GM21619 (cell line): ENCODE measurements around the gene SIMC1.
A peak's percentile ranks its signal among the peaks of the same experiment; 100 is the strongest.
"Not testable (repeated sequence)": the region's sequence is repeated elsewhere in the genome, so short reads cannot be mapped to it uniquely, and the experiment has no call there.

Experiments
- ATAC-seq: cut with Tn5 transposase; IDR thresholded peaks from one replicate; pipeline ENCODE4 v1.9.1; 2021; ENCODE audit not compliant: unreplicated experiment

The SIMC1 gene

DNA sequence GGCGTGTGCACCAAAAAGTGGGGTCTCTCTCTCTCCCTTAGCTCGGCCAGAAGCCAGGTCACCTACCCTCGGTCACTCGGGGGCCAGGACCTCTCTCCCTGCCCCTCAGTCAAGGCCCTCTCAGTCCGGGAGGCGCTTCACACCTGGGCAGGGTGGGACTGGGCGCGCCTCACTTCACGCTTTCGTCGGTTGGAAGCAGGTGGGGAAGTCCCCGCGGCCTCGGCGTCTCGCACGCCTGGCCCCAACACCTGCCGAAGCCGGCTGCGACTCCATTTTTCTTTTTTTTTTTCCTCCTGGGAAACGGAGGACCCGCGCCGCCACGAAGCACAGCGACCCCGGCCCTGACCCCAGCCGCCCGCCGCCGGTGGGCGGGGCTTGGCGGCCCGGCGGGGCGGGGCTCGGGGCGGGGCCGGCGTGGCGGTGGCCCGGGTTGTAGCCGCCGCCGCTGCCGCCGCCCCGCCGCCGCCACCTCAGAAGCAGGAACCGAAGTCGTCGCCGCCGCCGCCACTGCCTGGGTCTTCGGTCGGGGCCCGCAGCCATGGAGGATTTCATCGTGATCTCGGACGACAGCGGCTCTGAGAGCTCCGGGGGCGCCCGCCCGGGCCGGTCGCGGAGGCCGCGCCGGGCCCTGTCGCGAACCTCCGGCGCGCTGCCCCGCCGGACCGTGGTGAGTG lies at the start of gene SIMC1:
Gene SIMC1, plus strand, starts transcription at position 454 of the 674 bp plus-strand sequence. Its CDS starts 85 bp downstream, at position 539.
- ATAC-seq: peak; percentile 63

DNA sequence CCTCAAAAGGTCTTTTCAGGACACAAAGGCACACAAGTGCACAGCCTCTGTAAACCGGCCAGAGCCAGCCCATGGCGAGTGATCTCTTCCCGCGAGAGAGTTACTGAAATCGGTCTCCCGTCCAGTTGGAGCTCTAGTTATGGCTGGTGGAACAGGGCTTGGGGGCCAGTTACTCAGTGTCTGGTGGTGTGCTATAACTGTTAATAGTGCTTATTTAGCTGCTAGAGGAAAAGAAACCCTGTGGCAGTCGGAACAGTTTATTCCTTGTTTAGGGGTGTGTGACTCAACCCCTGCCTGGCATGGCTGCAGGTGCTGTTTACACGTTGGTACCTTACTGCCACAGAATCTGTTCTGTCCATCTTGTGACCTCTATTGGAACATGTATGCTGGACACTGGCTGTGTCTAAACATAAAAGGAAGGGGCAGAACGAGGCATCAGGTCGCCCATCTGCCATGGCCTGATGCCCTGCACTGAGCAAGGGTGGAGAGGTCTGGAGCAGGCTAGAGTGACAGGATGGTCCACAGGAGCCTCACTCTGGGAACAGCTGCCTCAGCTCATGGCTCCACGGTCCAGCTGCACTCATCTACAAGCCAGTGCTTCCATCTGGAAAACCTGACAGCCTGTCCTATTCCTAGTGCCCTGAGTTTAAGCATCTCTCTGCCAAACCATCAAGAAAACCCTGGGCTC lies 49.6 kb upstream of the SIMC1 start:
- ATAC-seq: no peak

GRCh38 chr5:176189857-176190256 lies 48.4 kb upstream of the SIMC1 start:
- ATAC-seq: no peak

GRCh38 chr5:176190886-176191755 lies 47.1 kb upstream of the SIMC1 start:
- no peak for ATAC-seq

DNA sequence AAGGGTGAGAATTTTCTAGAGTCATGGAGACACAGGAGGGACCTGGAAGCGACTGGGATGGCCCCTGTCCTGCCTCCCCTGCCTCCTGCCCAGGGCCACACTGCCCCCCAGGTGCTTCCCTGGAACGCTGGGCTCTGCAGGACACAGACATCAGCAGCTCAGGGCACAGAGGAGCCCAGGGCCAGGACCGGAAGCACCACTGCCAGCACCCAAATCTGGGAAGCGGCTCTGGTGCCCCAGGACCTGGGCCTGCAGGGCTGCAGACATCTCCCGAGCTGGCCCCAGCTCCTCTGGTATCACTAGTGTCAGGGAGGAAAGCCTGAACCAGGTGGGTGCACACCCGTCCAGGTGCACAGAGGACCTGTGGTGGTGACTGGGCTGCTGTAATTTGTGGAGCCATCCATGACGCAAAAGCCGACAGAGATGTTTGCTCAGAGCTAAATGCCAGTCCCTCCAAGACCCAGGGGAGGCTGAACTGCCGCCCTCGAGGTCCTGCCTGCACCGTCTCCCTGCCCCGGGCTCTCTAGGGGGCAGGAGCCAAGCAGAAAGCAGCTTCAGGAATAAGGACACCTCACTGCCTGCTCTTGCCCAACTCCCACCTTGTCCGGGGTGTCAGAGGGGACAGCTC lies 46.0 kb upstream of the SIMC1 start:
- no peak for ATAC-seq

DNA sequence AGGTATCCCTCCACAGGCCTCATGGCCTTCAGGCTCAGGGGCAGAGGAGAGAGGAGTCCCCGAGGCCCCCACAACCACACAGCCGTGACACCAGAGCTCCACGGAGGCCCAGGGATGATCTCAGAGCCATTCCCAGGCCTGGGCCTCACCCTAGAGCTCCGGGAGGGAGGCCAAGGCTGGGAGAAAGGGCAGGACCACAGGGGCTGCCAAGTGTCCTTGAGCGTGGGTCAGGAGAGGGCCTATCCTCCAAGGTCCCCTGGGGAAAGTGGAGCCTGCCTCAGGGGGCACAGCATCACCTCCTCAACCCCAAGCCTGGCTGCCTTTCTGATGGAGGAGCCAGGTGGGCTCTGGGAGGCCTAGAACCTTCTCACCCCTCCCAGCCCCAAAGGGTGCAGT lies 45.5 kb upstream of the SIMC1 start:
- not testable (repeated sequence) for ATAC-seq

DNA sequence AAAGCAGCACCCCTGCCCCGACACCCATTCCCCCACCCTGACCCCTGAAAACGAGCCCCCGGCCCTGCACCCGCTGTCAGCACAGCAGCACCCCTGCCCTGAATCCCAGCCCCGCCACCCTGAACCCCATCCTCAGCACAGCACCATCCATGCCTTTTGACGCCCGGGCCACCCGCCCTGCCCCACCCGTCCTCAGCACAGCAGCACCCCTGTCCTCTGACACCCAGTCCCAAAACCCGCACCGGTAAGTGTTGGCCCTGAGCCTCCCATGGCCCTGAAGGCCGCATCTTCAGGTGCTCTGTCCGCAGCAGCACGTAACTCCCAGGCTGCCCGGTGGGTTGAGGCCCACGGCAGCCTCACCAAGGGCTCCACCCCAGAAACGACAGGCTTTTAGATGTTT lies 44.6 kb upstream of the SIMC1 start:
- ATAC-seq: not testable (repeated sequence)

- not testable (repeated sequence) for ATAC-seq
These were observed 43.8 kb upstream of the SIMC1 start for GRCh38 chr5:176194238-176195083.

DNA sequence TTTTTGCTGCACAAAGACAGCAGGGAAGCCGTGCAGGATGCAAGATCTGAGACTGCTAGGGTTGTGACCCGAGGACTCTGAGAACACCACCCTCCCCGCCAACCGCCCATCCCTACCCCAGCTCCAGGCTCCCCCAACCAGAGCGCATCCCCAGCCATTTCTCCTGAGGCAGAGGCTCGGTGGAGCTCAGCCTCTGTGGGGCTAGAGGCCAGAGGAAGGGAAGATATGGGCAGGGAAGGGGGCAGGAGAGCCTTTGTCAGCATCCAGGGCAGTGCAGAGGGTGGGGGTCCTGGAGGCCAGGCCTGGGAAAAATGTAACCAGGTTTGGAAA lies 43.2 kb upstream of the SIMC1 start:
- ATAC-seq: not testable (repeated sequence)

DNA sequence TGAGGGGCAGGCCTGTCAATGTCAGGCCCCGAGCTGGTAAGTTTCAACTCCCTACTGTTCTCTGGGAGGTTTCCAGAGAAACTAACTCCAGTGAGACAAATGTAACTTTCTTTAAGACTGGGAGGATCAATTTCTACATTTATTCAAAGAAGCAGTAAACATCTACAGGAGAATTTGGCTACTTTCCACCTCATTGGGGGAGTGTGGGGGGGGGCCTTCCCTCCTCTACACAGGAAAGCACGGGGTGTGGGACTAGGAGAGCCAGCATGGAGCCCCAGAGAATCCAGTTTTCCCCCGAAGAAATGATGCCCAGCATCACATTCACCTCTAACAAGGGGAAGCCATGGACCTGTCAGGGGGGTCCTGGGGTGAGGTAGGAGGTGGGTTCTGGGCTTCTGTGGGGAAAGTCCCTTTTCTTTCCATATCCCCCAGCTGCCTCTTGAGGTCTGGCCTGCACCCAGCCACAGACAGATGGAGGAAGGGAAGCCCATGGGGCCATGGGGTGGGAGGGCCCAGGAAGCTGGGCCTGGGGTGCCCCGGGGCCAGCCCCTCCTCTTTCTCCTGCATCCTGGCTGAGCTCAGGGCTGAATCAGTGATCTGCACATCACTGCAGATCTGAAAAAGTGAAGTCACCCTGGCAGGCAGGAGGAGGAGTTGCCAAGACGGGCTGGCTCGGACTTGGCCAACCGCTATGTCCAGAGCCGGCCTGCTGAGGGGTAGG lies 42.6 kb upstream of the SIMC1 start:
- ATAC-seq: not testable (repeated sequence)

DNA sequence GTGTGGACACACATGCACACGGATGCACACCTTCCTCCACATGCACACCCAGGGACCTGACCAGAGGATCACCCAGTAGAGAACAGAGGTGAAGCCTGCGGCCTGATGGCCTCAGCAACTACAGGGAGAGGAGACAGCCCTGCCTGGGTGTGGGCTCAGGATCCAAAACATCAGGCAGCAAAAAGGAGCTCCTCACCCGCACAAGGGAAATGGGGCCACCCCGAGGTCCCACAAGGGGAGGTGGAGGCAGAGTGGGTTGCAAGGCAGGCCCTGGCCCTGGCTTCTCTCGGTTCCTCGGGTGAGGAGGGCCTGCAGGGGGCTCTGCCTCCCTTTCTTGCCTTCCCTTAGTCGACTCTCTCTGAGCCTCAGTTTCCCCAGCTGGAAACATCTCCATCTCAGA lies 41.4 kb upstream of the SIMC1 start:
- ATAC-seq: not testable (repeated sequence)

GRCh38 chr5:176197234-176197858 lies 40.9 kb upstream of the SIMC1 start:
- not testable (repeated sequence) for ATAC-seq

DNA sequence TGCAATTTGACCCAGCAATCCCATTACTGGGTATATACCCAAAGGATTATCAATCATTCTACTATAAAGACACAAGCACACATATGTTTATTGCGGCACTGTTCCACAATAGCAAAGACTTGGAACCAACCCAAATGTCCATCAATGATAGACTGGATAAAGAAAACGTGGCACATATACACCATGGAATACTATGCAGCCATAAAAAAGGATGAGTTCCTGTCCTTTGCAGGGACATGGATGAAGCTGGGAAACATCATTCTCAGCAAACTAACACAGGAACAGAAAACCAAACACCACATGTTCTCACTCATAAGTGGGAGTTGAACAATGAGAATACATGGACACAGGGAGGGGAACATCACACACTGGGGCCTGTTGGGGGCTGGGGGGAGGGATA lies 39.9 kb upstream of the SIMC1 start:
- ATAC-seq: not testable (repeated sequence)

DNA sequence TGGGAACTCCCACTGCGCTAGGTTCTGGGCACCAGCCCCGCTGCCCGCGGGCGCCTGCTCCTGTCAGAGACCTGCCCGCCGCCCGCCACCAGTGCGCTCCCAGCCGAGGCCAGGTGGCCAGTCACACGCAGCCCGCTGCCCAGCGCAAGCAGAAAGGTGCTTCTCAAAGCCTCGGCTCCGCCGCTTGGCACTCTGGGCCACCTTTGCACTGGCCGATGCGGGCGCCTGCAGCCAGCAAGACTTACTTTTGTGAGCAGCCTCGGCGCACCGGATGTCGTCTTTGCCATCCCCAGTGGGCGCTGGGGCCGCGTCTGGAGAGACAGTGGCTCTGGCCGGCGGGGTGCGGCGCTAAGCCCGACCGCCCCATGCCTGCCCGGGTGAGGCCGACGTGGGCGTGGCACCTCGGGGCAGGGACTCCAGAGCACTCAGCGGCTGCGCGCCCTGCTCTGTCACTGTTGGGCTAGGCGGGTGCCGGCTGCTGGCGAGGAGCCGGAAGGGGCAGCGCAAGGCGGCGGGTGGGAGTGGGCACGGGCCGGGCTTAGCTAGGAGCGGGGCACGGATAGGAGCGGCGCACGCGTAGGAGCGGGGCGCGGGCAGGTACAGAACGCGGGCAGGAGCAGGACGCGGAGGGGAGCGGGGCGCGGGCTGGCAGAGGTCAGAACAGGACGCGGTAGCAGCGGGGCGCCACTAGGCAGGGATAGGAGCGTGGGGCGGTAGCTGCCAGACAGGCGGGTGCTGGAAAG lies 39.1 kb upstream of the SIMC1 start:
- not testable (repeated sequence) for ATAC-seq

DNA sequence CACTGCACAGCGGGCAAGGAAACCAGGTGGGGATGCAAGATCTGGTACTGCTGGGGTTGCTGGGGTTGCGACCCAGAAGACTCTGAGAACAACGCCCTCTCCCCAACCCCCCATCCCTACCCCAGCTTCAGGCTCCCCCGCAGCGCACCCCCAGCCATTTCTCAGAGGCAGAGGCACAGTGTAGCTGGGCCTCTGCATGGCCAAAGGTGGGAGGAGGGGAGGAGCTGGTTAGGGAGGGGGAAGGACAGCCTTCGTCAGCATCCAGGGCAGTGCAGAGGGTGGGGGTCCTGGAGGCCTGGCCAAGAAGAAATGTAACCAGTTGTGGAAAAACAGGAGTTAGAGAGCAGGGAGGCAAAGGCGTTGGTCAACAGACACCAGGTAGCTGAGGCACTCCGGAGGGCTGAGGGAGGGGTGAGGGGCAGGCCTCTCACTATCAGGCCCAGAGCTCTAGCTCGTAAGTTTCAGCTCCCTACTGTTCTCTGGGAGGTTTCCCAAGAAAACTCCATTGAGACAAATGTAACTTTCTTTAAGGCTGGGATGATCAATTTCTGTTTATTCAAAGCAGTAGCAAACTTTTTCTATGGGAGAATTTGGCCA lies 38.3 kb upstream of the SIMC1 start:
- ATAC-seq: not testable (repeated sequence)

- no peak for ATAC-seq
These were observed 36.4 kb upstream of the SIMC1 start for GRCh38 chr5:176201811-176202210.

GRCh38 chr5:176203086-176203485 lies 35.1 kb upstream of the SIMC1 start:
- no peak for ATAC-seq

DNA sequence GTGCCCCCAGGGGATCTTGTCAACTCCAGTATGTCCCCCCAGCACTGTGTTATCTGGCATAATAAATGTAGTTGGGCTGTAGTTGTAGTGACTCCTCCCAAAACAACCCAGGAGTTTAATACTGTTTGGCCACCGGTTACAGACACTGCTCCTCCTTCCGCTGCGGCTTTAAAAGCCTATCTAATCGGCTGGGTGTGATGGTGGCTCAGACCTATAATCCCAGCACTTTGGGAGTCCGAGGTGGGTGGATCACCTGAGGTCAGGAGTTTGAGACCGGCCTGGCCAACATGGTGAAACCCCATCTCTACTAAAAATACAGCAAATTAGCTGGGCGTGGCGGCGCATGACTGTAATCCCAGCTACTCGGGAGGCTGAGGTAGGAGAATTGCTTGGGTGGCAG lies 34.7 kb upstream of the SIMC1 start:
- not testable (repeated sequence) for ATAC-seq
